IPS DF 6.9 (cell line): Measurements from ENCODE around the gene RAB39B.
"Not testable (repeated sequence)": the region's sequence is repeated elsewhere in the genome, so short reads cannot be mapped to it uniquely, and the experiment has no call there.

Experiments
- DNase-seq: peaks from one replicate; pipeline ENCODE4 v3.0.0-alpha.2; 2013; ENCODE audit warnings: low read depth, low spot score
- H3K27ac ChIP-seq: one replicate; pipeline ENCODE4 v1.5.1; 2013; ENCODE audit warnings: low read length, control low read depth
- H3K27me3 ChIP-seq: 2 replicates; pipeline ENCODE4 v1.6.1; 2013; ENCODE audit warnings: mild to moderate bottlenecking, low read length; ENCODE audit not compliant: control insufficient read depth, insufficient read depth
- H3K36me3 ChIP-seq: 2 replicates; pipeline ENCODE4 v1.6.1; 2013; ENCODE audit warnings: low read length; ENCODE audit not compliant: control insufficient read depth, insufficient read depth
- H3K4me1 ChIP-seq: 2 replicates; pipeline ENCODE4 v1.6.1; 2013; ENCODE audit warnings: low read length; ENCODE audit not compliant: control insufficient read depth, insufficient read depth
- H3K4me3 ChIP-seq: 2 replicates; pipeline ENCODE4 v1.5.1; 2013; ENCODE audit warnings: mild to moderate bottlenecking, low read length
- H3K9me3 ChIP-seq: 2 replicates; pipeline ENCODE4 v1.6.1; 2013; ENCODE audit warnings: low read length, inconsistent platforms; ENCODE audit not compliant: control insufficient read depth, insufficient read depth
- WGBS: extraction: QIAGEN DNeasy Blood & Tissue Kit; methylation state at CpG from one replicate; pipeline ENCODE4 v1.1.7; 2013; ENCODE audit warnings: mixed read lengths, missing lambda C conversion rate; ENCODE audit not compliant: insufficient read length, insufficient coverage; 5-methylcytosine and 5-hydroxymethylcytosine counted together

The RAB39B gene, protein sequence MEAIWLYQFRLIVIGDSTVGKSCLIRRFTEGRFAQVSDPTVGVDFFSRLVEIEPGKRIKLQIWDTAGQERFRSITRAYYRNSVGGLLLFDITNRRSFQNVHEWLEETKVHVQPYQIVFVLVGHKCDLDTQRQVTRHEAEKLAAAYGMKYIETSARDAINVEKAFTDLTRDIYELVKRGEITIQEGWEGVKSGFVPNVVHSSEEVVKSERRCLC

DNA sequence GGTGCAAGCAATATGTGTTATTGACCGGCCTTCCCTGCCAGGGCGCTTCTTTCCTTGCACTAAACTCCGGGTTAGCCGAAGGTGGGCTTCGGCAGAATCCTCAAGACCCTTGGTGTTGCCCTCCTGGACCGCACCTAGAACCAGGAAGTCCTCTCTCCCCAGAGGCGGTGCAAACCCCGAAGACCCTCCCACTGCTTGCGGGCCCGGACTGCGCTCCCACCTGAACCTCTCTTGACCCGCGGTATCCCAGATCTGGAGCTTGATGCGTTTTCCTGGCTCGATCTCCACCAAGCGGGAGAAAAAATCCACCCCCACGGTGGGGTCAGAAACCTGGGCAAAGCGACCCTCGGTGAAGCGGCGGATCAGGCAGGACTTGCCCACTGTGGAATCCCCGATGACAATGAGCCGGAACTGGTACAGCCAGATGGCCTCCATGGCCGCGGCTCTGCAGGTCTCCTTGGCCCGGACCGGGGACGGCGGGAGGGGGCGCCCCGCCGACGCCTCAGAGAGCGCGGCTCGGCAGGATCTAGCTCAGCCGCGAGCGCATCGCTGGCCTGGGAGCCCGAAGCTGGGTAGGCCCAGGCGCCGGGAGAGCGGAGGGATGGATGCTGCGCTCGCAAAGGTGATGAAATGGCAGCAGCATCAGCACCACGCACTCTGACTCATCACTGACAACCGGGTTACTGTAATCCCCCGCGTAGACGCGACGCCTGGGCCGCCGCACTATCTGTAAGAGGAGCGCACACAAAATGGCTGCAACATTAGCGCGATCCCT is at the start of gene RAB39B:
TSS of gene RAB39B (minus strand) at position 638 of the 775 bp plus-strand sequence. CDS start at position 435, 203 bp downstream.
- no CpG with 5 or more reads among the region's 58 CpGs for WGBS
- H3K4me3 ChIP-seq: peak within 1 kb of the TSS; percentile 67
- H3K36me3 ChIP-seq: no peaks in the 10 kb centered on the region
- H3K4me1 ChIP-seq: no peaks in the 10 kb centered on the region
- peak; percentile 27 for DNase-seq
- H3K27ac ChIP-seq: no peak within 1 kb of the TSS
- no peaks in the 10 kb centered on the region for H3K27me3 ChIP-seq
- no peaks in the 10 kb centered on the region for H3K9me3 ChIP-seq

- H3K9me3 ChIP-seq: no peaks in the 10 kb centered on the region
- no peaks in the 10 kb centered on the region for H3K27me3 ChIP-seq
- H3K36me3 ChIP-seq: no peaks in the 10 kb centered on the region
- no peak overlapping the region for H3K4me3 ChIP-seq
- no peaks in the 10 kb centered on the region for H3K4me1 ChIP-seq
- no peak for DNase-seq
- no peak overlapping the region for H3K27ac ChIP-seq
- WGBS: no CpG with 5 or more reads among the region's 4 CpGs
These were observed 49.5 kb upstream of the RAB39B start for GRCh38 chrX:155313766-155314165.

- no peak overlapping the region for H3K27ac ChIP-seq
- no peak overlapping the region for H3K4me3 ChIP-seq
- no peaks in the 10 kb centered on the region for H3K9me3 ChIP-seq
- no peaks in the 10 kb centered on the region for H3K27me3 ChIP-seq
- no peak for DNase-seq
- no peaks in the 10 kb centered on the region for H3K36me3 ChIP-seq
- no peaks in the 10 kb centered on the region for H3K4me1 ChIP-seq
These were observed 29.5 kb upstream of the RAB39B start for GRCh38 chrX:155293771-155294170.

GRCh38 chrX:155279873-155280272 is 15.6 kb upstream of the RAB39B start:
- Histone ChIP-seq H3K4me3 (no peak overlapping the region), H3K27ac (no peak overlapping the region), H3K9me3 (no peaks in the 10 kb centered on the region), H3K27me3 (no peaks in the 10 kb centered on the region), H3K4me1 (no peaks in the 10 kb centered on the region), H3K36me3 (no peaks in the 10 kb centered on the region)
- no CpG with 5 or more reads among the region's 1 CpG for WGBS
- no peak for DNase-seq

DNA sequence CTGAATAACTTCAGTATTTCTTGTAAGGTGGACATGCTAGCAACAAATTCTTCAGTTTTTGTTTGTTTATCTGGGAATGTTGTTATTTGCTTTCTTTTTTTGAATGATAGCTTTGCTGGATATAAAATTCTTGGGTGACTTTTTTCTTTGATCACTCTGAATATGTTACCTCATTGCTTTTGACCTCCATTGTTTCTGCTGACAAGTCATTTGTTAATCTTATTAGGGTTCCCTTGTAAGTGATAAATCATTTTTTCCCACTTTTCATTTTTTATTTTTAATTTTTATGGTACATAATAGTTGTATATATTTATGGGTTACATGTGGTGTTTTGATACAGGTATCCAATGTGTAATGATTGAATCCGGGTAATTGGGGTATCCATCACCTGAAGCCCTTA is 6.7 kb upstream of the RAB39B start:
- H3K36me3 ChIP-seq: no peaks in the 10 kb centered on the region
- H3K9me3 ChIP-seq: no peaks in the 10 kb centered on the region
- no peak overlapping the region for H3K27ac ChIP-seq
- no peak for DNase-seq
- H3K4me1 ChIP-seq: no peaks in the 10 kb centered on the region
- H3K4me3 ChIP-seq: no peak overlapping the region
- no CpG with 5 or more reads among the region's 1 CpG for WGBS
- H3K27me3 ChIP-seq: no peaks in the 10 kb centered on the region

- H3K27me3 ChIP-seq, DNase-seq, H3K4me3 ChIP-seq, H3K27ac ChIP-seq, H3K9me3 ChIP-seq, H3K36me3 ChIP-seq, H3K4me1 ChIP-seq: not testable (repeated sequence)
- no CpG with 5 or more reads among the region's 1 CpG for WGBS
These were observed 3.7 kb upstream of the RAB39B start for GRCh38 chrX:155267995-155268394.

- H3K27ac ChIP-seq: no peak overlapping the region
- DNase-seq: no peak
- no peaks in the 10 kb centered on the region for H3K9me3 ChIP-seq
- H3K36me3 ChIP-seq: no peaks in the 10 kb centered on the region
- H3K27me3 ChIP-seq: no peaks in the 10 kb centered on the region
- H3K4me1 ChIP-seq: no peaks in the 10 kb centered on the region
- no peak overlapping the region for H3K4me3 ChIP-seq
- WGBS: no CpG with 5 or more reads among the region's 1 CpG
These were observed 2.1 kb upstream of the RAB39B start for GRCh38 chrX:155266439-155266838.

- H3K36me3 ChIP-seq: no peaks in the 10 kb centered on the region
- H3K4me3 ChIP-seq: no peak overlapping the region; the same call in 1 of the 2 replicates
- no peaks in the 10 kb centered on the region for H3K4me1 ChIP-seq
- DNase-seq: no peak
- H3K9me3 ChIP-seq: no peaks in the 10 kb centered on the region
- WGBS: no CpG with 5 or more reads among the region's 5 CpGs
- H3K27ac ChIP-seq: no peak overlapping the region
- H3K27me3 ChIP-seq: no peaks in the 10 kb centered on the region
These were observed 1.1 kb downstream of the RAB39B start for GRCh38 chrX:155262970-155263754.

DNA sequence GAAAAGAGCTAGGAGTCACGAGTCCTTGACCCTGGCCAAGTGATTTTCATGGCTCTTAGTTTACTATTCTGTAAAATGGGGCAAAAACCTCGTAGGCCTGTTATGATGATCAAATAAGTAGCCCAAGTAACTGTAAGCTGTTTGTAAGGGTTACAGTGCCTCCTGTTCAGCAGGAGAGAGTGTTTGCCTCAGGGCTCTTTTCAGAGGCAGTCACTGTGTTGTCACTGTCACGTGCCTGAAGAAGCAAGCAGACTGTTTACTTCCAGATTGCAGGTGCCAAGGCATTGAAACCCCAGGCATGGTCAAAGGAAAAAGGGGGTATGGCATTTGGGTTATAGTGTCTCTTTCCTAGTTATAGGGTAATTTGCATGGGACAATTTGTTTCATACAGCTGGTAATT is 4.5 kb downstream of the RAB39B start:
- Histone ChIP-seq H3K27ac (no peak overlapping the region), H3K4me1 (no peaks in the 10 kb centered on the region), H3K4me3 (no peak overlapping the region), H3K36me3 (no peaks in the 10 kb centered on the region), H3K9me3 (no peaks in the 10 kb centered on the region), H3K27me3 (no peaks in the 10 kb centered on the region)
- DNase-seq: no peak
- no CpG with 5 or more reads among the region's 3 CpGs for WGBS

DNA sequence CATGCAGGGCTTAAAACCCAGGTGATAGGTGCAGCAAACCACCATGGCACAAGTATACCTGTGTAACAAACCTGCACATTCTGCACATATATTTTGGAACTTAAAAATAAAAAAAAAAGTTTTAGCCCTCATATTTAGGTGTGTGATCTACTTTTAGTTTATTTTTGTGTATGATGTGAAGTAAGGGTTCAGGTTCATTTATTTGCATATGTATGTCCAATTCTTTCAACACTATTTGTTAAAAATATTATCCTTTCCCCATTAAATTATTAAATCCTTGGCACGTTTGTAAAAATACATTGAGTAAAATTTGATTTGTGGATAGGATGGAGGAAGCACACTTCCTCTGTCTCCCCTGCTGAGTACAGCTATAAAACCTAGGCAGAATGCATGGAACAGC is 12.9 kb downstream of the RAB39B start:
- no CpG with 5 or more reads among the region's 1 CpG for WGBS
- H3K36me3 ChIP-seq: no peaks in the 10 kb centered on the region
- H3K27ac ChIP-seq: no peak overlapping the region
- H3K4me3 ChIP-seq: no peak overlapping the region
- H3K27me3 ChIP-seq: no peaks in the 10 kb centered on the region
- no peaks in the 10 kb centered on the region for H3K4me1 ChIP-seq
- no peaks in the 10 kb centered on the region for H3K9me3 ChIP-seq
- no peak for DNase-seq
